ENCODE measurements around the gene HOXA9. TPM values are rescaled to one million over a fixed set of nuclear protein-coding genes. Genes with fewer than 3 reads are reported as not detected.
A peak's percentile ranks its signal among the peaks of the same experiment; 100 is the strongest.

HOXA9 gene
- total RNA-seq, 2 experiments from 2014 or later: not detected

- ATAC-seq (ENCODE audit: low read depth) (no peak), DNase-seq (no peak)
- Mint-ChIP-seq H3K27me3 (peaks cover 57% of the 10 kb centered on the region), H3K4me1 (peaks cover 17% of the 10 kb centered on the region), H3K9me3 (no peaks in the 10 kb centered on the region), H3K27ac (no peak overlapping the region), H3K36me3 (no peaks in the 10 kb centered on the region), H3K4me3 (no peak overlapping the region)
- POLR2A ChIA-PET: no interaction called here
These were observed 30.9 kb downstream of the HOXA9 start for GRCh38 chr7:27134392-27134791.

- no peak for ATAC-seq (ENCODE audit: low read depth)
- peaks cover 57% of the 10 kb centered on the region for H3K27me3 Mint-ChIP-seq
- no peak for DNase-seq
- H3K36me3 Mint-ChIP-seq: no peaks in the 10 kb centered on the region
- peaks cover 17% of the 10 kb centered on the region for H3K4me1 Mint-ChIP-seq
- no peaks in the 10 kb centered on the region for H3K9me3 Mint-ChIP-seq
- no peak overlapping the region for H3K4me3 Mint-ChIP-seq
- H3K27ac Mint-ChIP-seq: no peak overlapping the region
- POLR2A ChIA-PET: no interaction called here
These were observed 31.7 kb downstream of the HOXA9 start for GRCh38 chr7:27133409-27134231.

GRCh38 chr7:27132978-27133377 lies 32.4 kb downstream of the HOXA9 start:
- Mint-ChIP-seq H3K27ac (no peak overlapping the region), H3K4me1 (peaks cover 17% of the 10 kb centered on the region), H3K4me3 (no peak overlapping the region), H3K27me3 (peaks cover 51% of the 10 kb centered on the region), H3K36me3 (no peaks in the 10 kb centered on the region), H3K9me3 (no peaks in the 10 kb centered on the region)
- DNase-seq (no peak), ATAC-seq (ENCODE audit: low read depth) (no peak)
- POLR2A ChIA-PET: no interaction called here

GRCh38 chr7:27132214-27132613 lies 33.1 kb downstream of the HOXA9 start:
- no peak overlapping the region for H3K27ac Mint-ChIP-seq
- ATAC-seq (ENCODE audit: low read depth): no peak
- peaks cover 51% of the 10 kb centered on the region for H3K27me3 Mint-ChIP-seq
- POLR2A ChIA-PET: no interaction called here
- H3K9me3 Mint-ChIP-seq: no peaks in the 10 kb centered on the region
- H3K4me1 Mint-ChIP-seq: peaks cover 17% of the 10 kb centered on the region
- H3K4me3 Mint-ChIP-seq: no peak overlapping the region
- no peaks in the 10 kb centered on the region for H3K36me3 Mint-ChIP-seq
- no peak for DNase-seq

GRCh38 chr7:27131390-27131819 lies 33.9 kb downstream of the HOXA9 start:
- ATAC-seq (ENCODE audit: low read depth) (no peak), DNase-seq (no peak)
- Mint-ChIP-seq H3K9me3 (no peaks in the 10 kb centered on the region), H3K4me1 (peaks cover 17% of the 10 kb centered on the region), H3K27ac (no peak overlapping the region), H3K4me3 (peak overlapping the region; percentile 64), H3K36me3 (no peaks in the 10 kb centered on the region), H3K27me3 (peaks cover 52% of the 10 kb centered on the region)
- POLR2A ChIA-PET: interaction anchor here (0.7 to 1.0 kb wide), 2 partner anchors 33 to 35 kb away, joined by 3 read pairs; no protein-coding TSS in a partner anchor

- H3K27ac Mint-ChIP-seq: no peak within 1 kb of the TSS
- POLR2A ChIA-PET: interaction anchor here (0.7 to 1.0 kb wide), 2 partner anchors 32 to 34 kb away, joined by 3 read pairs; no protein-coding TSS in a partner anchor
- peaks cover 49% of the 10 kb centered on the region for H3K27me3 Mint-ChIP-seq
- peak within 1 kb of the TSS; percentile 64 for H3K4me3 Mint-ChIP-seq
- ATAC-seq (ENCODE audit: low read depth) (peak; percentile 93), DNase-seq (peak; percentile 83)
- H3K4me1 Mint-ChIP-seq: peaks cover 14% of the 10 kb centered on the region
- no peaks in the 10 kb centered on the region for H3K9me3 Mint-ChIP-seq
- H3K36me3 Mint-ChIP-seq: no peaks in the 10 kb centered on the region
These were observed 34.6 kb downstream of the HOXA9 start, which contains the start of gene HOXA4 for GRCh38 chr7:27130540-27131389. TSS of gene HOXA4 (minus strand) at chr7:27130757. CDS start at chr7:27130733, 24 bp downstream.

GRCh38 chr7:27129729-27130539 lies 35.4 kb downstream of the HOXA9 start:
- H3K4me3 Mint-ChIP-seq: no peak overlapping the region
- DNase-seq (no peak), ATAC-seq (ENCODE audit: low read depth) (peak; percentile 23)
- no peak overlapping the region for H3K27ac Mint-ChIP-seq
- peaks cover 45% of the 10 kb centered on the region for H3K27me3 Mint-ChIP-seq
- H3K36me3 Mint-ChIP-seq: no peaks in the 10 kb centered on the region
- POLR2A ChIA-PET: no interaction called here
- no peaks in the 10 kb centered on the region for H3K9me3 Mint-ChIP-seq
- H3K4me1 Mint-ChIP-seq: peaks cover 8% of the 10 kb centered on the region

- POLR2A ChIA-PET: no interaction called here
- Mint-ChIP-seq H3K36me3 (no peaks in the 10 kb centered on the region), H3K9me3 (no peaks in the 10 kb centered on the region), H3K4me3 (no peak overlapping the region), H3K4me1 (peaks cover 2% of the 10 kb centered on the region), H3K27ac (no peak overlapping the region), H3K27me3 (peaks cover 39% of the 10 kb centered on the region)
- ATAC-seq (ENCODE audit: low read depth) (no peak), DNase-seq (no peak)
These were observed 36.3 kb downstream of the HOXA9 start for GRCh38 chr7:27128776-27129728.

- Mint-ChIP-seq H3K4me1 (peaks cover 2% of the 10 kb centered on the region), H3K27me3 (peaks cover 31% of the 10 kb centered on the region), H3K9me3 (no peaks in the 10 kb centered on the region), H3K27ac (no peak overlapping the region), H3K36me3 (no peaks in the 10 kb centered on the region), H3K4me3 (no peak overlapping the region)
- ATAC-seq (ENCODE audit: low read depth) (no peak), DNase-seq (no peak)
- POLR2A ChIA-PET: no interaction called here
These were observed 37.3 kb downstream of the HOXA9 start for GRCh38 chr7:27128034-27128433.

GRCh38 chr7:27126596-27127327 lies 38.6 kb downstream of the HOXA9 start:
- peaks cover 2% of the 10 kb centered on the region for H3K4me1 Mint-ChIP-seq
- H3K27me3 Mint-ChIP-seq: peaks cover 25% of the 10 kb centered on the region
- POLR2A ChIA-PET: no interaction called here

GRCh38 chr7:27125986-27126394 lies 39.3 kb downstream of the HOXA9 start:
- Mint-ChIP-seq H3K27me3 (peaks cover 19% of the 10 kb centered on the region), H3K4me1 (no peaks in the 10 kb centered on the region), H3K36me3 (no peaks in the 10 kb centered on the region), H3K4me3 (no peak overlapping the region), H3K27ac (no peak overlapping the region), H3K9me3 (no peaks in the 10 kb centered on the region)
- POLR2A ChIA-PET: no interaction called here
- ATAC-seq (ENCODE audit: low read depth) (no peak), DNase-seq (no peak)

More at GRCh38 chr7:27126596-27127327, 38.6 kb downstream of the HOXA9 start:
- H3K9me3 Mint-ChIP-seq: no peaks in the 10 kb centered on the region
- H3K36me3 Mint-ChIP-seq: no peaks in the 10 kb centered on the region
- H3K4me3 Mint-ChIP-seq: no peak overlapping the region
- ATAC-seq (ENCODE audit: low read depth): no peak
- H3K27ac Mint-ChIP-seq: no peak overlapping the region
- no peak for DNase-seq

Measured in activated naive CD8-positive, alpha-beta T cell treated with anti-CD3 and anti-CD28 coated beads, Interleukin-2, amount 10 ng/mL, durations not matched to agents 7 days and 5 days (primary cell).